ENCODE data around the gene C9orf85. TPM values are rescaled to one million over a fixed set of nuclear protein-coding genes. Genes with fewer than 3 reads are reported as not detected.
"Not testable (repeated sequence)": the region's sequence is repeated elsewhere in the genome, so short reads cannot be mapped to it uniquely, and the experiment has no call there.

The C9orf85 gene
- total and polyA plus RNA-seq, 5 experiments from 2014 or later, result 7.8 to 11.1 (median 8.5) TPM

DNA sequence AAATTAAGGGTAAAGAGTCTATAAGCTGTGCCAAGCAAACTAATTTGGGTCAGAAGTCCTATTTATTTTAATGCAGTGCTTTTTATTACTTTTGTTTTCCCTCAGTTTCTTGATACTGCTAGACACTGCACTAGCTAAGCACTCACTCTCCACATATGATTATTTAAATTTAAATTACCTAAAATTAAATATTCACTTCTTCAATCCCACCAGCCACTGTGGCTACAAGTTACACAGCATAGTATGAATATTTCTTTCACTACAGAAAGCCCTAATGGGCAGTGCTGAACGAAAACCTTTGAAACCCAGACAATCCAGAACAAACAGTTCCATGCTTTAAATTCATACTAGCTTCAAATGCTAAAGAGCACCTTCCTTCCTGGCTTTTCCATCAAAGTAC is 24.1 kb upstream of the C9orf85 start:
- POLR2A ChIA-PET, result no interaction called here
- Mint-ChIP-seq H3K27ac (peak overlapping the region in 7 of 10 donors; percentile 1 to 66 (median 17)), H3K4me1 (peaks cover 21 to 58% (median 41%) of the 10 kb centered on the region in 4 donors), H3K36me3 (peaks cover 10 to 21% (median 15%) of the 10 kb centered on the region in 3 donors), H3K9me3 (peaks cover 4 to 22% (median 17%) of the 10 kb centered on the region in 9 donors), H3K4me3 (peak overlapping the region in 4 of 10 donors; percentile 6 to 27 (median 14)), H3K27me3 (no peaks in the 10 kb centered on the region)
- DNase-seq, result no peak
- ATAC-seq, result no peak

DNA sequence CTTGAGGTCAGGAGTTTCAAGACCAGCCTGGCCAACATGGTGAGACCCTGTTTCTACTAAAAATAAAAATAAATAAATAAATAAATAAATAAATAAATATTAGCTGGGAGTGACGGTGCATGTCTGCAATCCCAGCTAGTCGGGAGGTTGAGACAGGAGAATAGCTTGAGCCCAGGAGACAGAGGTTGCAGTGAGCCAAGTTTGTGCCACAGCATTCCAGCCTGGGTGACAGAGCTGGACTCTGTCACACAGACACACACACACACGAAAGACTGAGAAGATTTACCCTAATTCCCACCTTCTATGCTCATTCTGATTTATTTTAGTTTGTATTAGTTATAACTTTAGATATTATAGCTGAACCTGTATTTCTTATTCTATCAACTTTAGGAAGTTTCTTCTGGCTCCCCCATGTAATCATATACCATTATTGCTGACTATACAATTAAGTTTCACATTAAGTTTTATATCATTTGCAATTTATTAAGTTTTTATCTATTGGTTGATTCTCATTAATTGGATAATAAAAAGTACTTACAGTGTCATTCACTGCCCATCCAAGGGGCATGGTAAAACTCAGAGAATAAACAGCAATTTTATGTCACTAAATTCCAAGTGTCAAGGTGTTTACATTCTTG is 21.3 kb upstream of the C9orf85 start:
- Mint-ChIP-seq H3K36me3 (no peaks in the 10 kb centered on the region), H3K27ac (no peak overlapping the region), H3K9me3 (peaks cover 0 to 3% (median 0%) of the 10 kb centered on the region in 9 donors), H3K27me3 (no peaks in the 10 kb centered on the region), H3K4me1 (peaks cover 30 to 70% (median 56%) of the 10 kb centered on the region in 4 donors), H3K4me3 (no peak overlapping the region)
- ATAC-seq, result no peak
- POLR2A ChIA-PET, result no interaction called here
- DNase-seq, result no peak

DNA sequence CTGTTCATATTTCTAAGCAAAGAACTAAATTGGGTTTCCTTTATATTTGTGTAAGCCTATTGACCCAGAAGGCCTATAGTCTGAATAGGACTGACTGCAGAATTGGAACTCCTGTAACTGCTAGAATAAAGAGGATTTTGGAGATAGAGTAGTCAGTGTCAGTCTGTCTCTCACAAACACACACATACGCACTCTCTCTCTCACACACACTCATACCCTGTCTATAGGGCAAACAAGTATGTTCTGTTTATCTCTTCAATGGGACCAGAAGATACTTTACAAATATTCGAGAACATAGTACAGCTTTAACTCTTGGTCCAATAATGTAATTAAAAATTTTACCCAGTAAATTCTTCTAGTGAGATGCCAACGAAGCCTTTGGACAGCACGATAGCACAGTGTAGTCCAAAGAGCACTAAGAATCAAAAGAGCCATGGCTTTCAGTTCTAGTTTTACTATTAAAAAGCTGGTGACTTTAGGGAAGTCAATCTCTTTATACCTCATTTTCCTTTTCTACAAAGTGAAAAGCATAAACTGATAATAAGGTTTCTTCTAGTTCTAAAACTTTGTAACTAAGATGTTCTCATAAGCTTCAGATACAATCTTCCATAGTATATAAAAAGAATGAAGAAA is 19.8 kb upstream of the C9orf85 start:
- DNase-seq (no peak), ATAC-seq (no peak)
- peak overlapping the region in 3 of 10 donors; percentile 2 to 45 (median 4) for H3K27ac Mint-ChIP-seq
- H3K4me3 Mint-ChIP-seq, result peak overlapping the region in 1 of 10 donors; percentile 5
- H3K9me3 Mint-ChIP-seq, result no peaks in the 10 kb centered on the region
- POLR2A ChIA-PET, result interaction anchor here (0.5 to 0.9 kb wide), 2 partner anchors 53 to 72 kb away, joined by 3 to 6 read pairs; no protein-coding TSS in a partner anchor
- no peaks in the 10 kb centered on the region for H3K27me3 Mint-ChIP-seq
- H3K36me3 Mint-ChIP-seq, result no peaks in the 10 kb centered on the region
- H3K4me1 Mint-ChIP-seq, result peaks cover 31 to 72% (median 58%) of the 10 kb centered on the region in 4 donors

DNA sequence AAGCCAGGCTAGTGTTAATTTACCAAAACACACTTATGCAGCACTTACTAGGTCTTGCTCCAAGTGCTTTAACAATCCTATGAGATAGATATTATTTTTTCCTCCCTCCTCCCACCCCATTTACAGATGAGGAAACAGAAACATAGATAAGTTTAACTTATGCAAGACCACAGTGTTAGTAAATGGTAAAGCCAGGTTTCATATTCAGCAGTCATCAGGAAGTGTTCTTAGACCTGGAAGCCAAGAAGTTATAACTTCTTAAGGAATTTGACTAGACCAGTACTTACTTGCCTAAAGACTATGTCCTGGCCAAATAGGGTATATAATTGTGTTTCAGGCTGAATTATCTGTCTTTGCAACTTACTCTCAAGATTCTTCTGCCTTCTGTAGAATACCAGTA is 16.3 kb upstream of the C9orf85 start:
- H3K4me1 Mint-ChIP-seq, result peaks cover 28 to 85% (median 71%) of the 10 kb centered on the region in 4 donors
- H3K27ac Mint-ChIP-seq, result peak overlapping the region in 3 of 10 donors; percentile 15 to 84 (median 54)
- DNase-seq, result no peak
- no peak overlapping the region for H3K4me3 Mint-ChIP-seq
- POLR2A ChIA-PET, result no interaction called here
- H3K36me3 Mint-ChIP-seq, result no peaks in the 10 kb centered on the region
- H3K9me3 Mint-ChIP-seq, result no peaks in the 10 kb centered on the region
- no peaks in the 10 kb centered on the region for H3K27me3 Mint-ChIP-seq
- ATAC-seq, result no peak

DNA sequence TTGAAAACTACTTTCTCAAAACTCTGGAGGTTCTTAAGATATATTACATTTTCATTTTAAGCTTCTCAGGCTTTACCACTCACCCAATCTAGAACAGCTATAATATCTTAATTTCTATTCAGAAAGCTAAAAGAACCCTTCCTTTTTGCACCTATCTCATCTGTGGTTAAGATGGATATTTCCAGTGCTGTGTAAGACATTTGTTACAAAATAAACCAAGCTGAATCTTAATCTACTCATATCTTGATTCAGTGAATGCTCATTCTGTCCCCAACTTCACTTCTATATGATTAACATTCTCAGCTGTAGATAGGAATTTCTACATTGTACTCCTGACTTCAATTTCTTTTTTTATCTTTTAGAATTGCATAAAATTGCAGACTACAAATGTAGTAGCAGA is 15.5 kb upstream of the C9orf85 start:
- ATAC-seq, result no peak
- Mint-ChIP-seq H3K4me3 (peak overlapping the region in 1 of 10 donors; percentile 0), H3K27ac (peak overlapping the region in 4 of 10 donors; percentile 14 to 84 (median 39))

DNA sequence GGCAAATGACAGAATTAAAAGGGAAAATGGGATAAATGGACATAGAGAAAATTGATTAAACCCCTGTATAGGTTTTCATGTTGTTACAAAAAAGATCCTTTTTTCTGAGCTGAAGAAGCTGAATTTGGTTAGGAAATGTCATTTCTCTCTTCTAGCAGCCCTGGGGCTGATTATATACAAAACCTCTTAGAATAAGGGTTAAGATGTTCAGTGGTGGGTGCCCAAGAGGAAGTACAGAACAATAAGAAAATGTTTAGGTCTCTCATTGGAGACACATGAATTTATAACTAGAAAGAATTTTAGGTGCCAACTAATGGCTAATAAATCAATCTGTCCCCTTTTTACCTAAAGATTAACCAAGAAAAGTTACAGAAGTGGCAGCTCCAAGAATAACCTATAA is 14.7 kb upstream of the C9orf85 start:
- H3K27me3 Mint-ChIP-seq, result no peaks in the 10 kb centered on the region
- POLR2A ChIA-PET, result interaction anchor here (0.8 kb wide), 1 partner anchor 14 kb away, joined by 4 read pairs; the partner anchor contains the start of gene ABHD17B

More for the DNA sequence above, 15.5 kb upstream of the C9orf85 start:
- no peaks in the 10 kb centered on the region for H3K27me3 Mint-ChIP-seq
- H3K4me1 Mint-ChIP-seq, result peaks cover 28 to 89% (median 74%) of the 10 kb centered on the region in 4 donors
- no peak for DNase-seq
- POLR2A ChIA-PET, result no interaction called here
- no peaks in the 10 kb centered on the region for H3K9me3 Mint-ChIP-seq
- no peaks in the 10 kb centered on the region for H3K36me3 Mint-ChIP-seq

DNA sequence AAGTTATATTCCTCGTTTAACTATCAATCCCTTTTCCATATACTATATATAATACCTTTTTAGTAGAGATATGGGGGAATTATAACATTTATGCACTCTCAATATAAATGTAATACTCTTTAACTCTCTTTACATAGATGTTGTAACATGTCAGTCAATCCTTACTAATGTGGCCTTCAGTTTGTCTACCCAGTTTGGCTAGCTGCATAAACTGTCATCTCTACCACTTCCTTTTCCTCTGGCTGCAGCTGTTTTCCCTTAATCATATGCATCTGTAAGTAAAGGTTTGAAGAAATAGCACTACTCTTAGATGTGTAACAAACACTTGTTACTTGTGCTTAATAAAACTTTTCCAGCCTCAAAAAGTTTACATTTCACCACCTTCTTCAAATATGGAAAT is 13.9 kb upstream of the C9orf85 start:
- peak; percentile 83 to 88 for ATAC-seq
- POLR2A ChIA-PET, result interaction anchor here (0.7 kb wide), 2 partner anchors 14 to 52 kb away, joined by 3 read pairs; partner anchors contain the start of genes ABHD17B and C9orf85

More for the DNA sequence above, 14.7 kb upstream of the C9orf85 start:
- Mint-ChIP-seq H3K9me3 (no peaks in the 10 kb centered on the region), H3K4me3 (peak overlapping the region in 8 of 10 donors; percentile 15 to 68 (median 56)), H3K4me1 (peaks cover 30 to 88% (median 76%) of the 10 kb centered on the region in 4 donors), H3K27ac (peak overlapping the region in 7 of 10 donors; percentile 24 to 84 (median 57)), H3K36me3 (no peaks in the 10 kb centered on the region)
- DNase-seq, result no peak
- no peak for ATAC-seq

DNA sequence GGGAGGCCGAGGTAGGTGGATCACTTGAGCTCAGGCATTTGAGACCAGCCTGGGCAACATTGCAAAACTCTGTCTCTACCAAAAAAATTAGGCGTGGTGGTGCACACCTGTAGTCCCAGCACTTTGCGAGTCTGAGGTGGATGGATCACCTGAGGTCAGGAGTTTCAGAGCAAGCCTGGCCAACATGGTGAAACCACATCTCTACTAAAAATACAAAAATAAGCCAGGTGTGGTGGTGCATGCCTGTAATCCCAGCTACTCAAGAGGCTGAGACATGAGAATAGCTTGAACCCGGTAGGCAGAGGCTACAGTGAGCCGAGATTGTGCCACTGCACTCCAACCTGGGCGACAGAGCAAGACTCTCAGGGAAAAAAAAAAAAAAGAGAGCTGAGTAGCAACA is 12.7 kb upstream of the C9orf85 start:
- peak overlapping the region in 5 of 10 donors; percentile 20 to 86 (median 67) for H3K27ac Mint-ChIP-seq
- H3K36me3 Mint-ChIP-seq, H3K27me3 Mint-ChIP-seq, H3K9me3 Mint-ChIP-seq, ATAC-seq, DNase-seq: not testable (repeated sequence)
- H3K4me1 Mint-ChIP-seq, result peaks cover 28 to 94% (median 80%) of the 10 kb centered on the region in 4 donors
- peak overlapping the region in 3 of 10 donors; percentile 9 to 72 (median 20) for H3K4me3 Mint-ChIP-seq
- POLR2A ChIA-PET, result interaction anchor here (0.8 kb wide), 1 partner anchor 104 kb away, joined by 3 read pairs; no protein-coding TSS in a partner anchor

More for the DNA sequence above, 13.9 kb upstream of the C9orf85 start:
- H3K4me1 Mint-ChIP-seq, result peaks cover 34 to 93% (median 82%) of the 10 kb centered on the region in 4 donors
- DNase-seq, result peak in 4 of 10 donors; percentile 23 to 49 (median 34)
- no peaks in the 10 kb centered on the region for H3K27me3 Mint-ChIP-seq
- H3K9me3 Mint-ChIP-seq, result no peaks in the 10 kb centered on the region
- peak overlapping the region; percentile 34 to 73 (median 56) for H3K4me3 Mint-ChIP-seq
- H3K27ac Mint-ChIP-seq, result peak overlapping the region in 8 of 10 donors; percentile 7 to 84 (median 70)
- H3K36me3 Mint-ChIP-seq, result no peaks in the 10 kb centered on the region

DNA sequence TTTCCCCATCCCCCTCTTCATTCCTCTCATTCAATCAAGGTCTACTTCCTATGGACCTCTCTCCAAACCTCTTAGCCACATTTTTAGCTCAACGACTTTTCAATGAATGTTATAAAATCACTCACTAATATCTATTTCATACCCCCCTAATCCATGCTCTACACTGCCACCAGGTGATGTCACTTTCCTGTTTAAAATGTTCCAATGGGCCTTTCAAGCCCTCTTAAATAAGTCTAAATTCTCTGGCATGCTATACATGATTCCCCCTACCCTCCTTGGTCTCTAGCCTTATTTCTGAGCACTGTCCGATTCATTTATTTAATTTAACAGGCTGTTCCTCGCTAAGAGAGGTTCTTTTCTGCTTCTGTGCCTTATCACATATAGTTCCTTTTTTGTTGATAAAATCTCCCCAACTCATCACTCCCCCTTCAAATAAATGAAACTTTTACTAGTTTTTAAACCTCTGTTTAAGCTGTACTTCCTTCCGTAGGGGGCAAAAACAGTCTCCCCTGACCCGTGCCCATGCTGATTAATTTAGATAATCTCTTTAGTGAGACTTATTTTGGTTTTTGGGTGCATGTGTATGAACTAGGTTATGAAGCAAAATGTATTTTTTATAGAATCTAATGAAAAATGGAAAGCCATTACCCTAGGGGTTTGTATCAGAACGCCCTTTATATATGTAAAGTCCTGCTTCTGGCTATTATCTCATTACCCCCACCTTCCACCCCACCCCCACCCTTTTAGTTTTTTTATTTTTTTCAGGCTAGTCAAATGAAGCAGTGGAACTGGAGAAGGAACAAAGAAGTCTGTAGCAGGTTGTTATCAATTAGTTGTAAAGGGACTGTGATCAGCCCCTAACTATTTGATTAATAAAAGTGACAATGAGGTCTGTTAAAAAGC is 9.5 kb upstream of the C9orf85 start:
- POLR2A ChIA-PET, result no interaction called here
- no peak for DNase-seq
- no peaks in the 10 kb centered on the region for H3K9me3 Mint-ChIP-seq
- ATAC-seq, result peak; percentile 49 to 60
- H3K27ac Mint-ChIP-seq, result peak overlapping the region; percentile 37 to 84 (median 58)
- peak overlapping the region in 8 of 10 donors; percentile 14 to 53 (median 24) for H3K4me3 Mint-ChIP-seq
- H3K4me1 Mint-ChIP-seq, result peaks cover 22 to 84% (median 73%) of the 10 kb centered on the region in 4 donors
- no peaks in the 10 kb centered on the region for H3K27me3 Mint-ChIP-seq
- peaks cover 0 to 5% (median 0%) of the 10 kb centered on the region in 3 donors for H3K36me3 Mint-ChIP-seq

DNA sequence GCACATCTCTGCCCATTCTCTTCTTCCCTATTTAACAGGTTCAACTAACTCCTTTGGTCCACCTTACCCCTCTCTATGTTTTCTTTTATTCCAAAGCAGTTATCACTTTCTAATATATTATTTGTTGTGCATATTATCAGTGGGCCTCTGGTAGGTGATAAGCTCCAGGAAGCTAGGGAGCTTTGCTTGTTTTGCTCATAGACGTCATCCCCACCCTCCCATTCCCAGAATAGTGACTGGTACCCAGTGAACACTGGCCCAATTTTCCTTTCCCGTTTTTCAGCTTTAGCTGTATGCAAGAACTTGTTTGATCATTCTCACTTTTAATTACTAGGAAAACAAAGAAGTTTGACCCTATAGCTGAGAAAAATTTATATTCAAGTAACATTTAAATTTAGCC is 7.4 kb upstream of the C9orf85 start:
- H3K27ac Mint-ChIP-seq, result peak overlapping the region in 3 of 10 donors; percentile 5 to 84 (median 64)
- POLR2A ChIA-PET, result no interaction called here
- no peaks in the 10 kb centered on the region for H3K9me3 Mint-ChIP-seq
- H3K4me1 Mint-ChIP-seq, result peaks cover 25 to 84% (median 71%) of the 10 kb centered on the region in 4 donors
- no peak overlapping the region for H3K4me3 Mint-ChIP-seq
- peaks cover 0 to 5% (median 0%) of the 10 kb centered on the region in 3 donors for H3K36me3 Mint-ChIP-seq
- ATAC-seq (no peak), DNase-seq (no peak)
- H3K27me3 Mint-ChIP-seq, result no peaks in the 10 kb centered on the region

DNA sequence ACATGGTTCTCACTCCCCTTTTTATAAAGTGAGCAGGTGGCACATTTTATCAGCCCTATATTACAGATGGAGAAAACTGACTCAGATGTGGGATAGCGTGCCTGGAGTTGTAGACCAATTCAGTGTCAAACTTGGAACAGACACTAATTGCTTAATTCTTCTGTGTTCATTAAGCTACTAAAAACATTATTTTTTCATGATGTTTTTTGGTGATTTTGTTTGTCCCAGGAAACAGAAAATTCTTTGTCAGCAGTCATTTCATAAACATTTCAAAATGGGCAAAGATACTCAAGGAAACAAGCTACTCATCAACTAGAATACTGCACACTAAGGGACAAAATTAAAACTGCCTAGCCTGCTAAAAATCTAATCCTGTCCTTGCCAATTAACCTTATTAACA is 2.6 kb upstream of the C9orf85 start:
- ATAC-seq (no peak), DNase-seq (no peak)
- Mint-ChIP-seq H3K36me3 (peaks cover 0 to 5% (median 0%) of the 10 kb centered on the region in 3 donors), H3K9me3 (peaks cover 0 to 2% (median 0%) of the 10 kb centered on the region in 9 donors), H3K4me1 (peaks cover 28 to 72% (median 67%) of the 10 kb centered on the region in 4 donors), H3K4me3 (peak overlapping the region; percentile 88 to 100 (median 100)), H3K27ac (peak overlapping the region in 3 of 10 donors; percentile 48 to 83 (median 75)), H3K27me3 (no peaks in the 10 kb centered on the region)
- POLR2A ChIA-PET, result no interaction called here
